DND-41 (cell line): Measurements from ENCODE around the gene SH3GLB2.
"Not testable (repeated sequence)": the region's sequence is repeated elsewhere in the genome, so short reads cannot be mapped to it uniquely, and the experiment has no call there.

Experiments
- ATAC-seq: fragments of 200-7000 bp; cut with Tn5 transposase; 3 replicates; pipeline ENCODE4 v1.9.1; 2021; ENCODE audit warnings: low read depth; ENCODE audit not compliant: insufficient read depth
- DNase-seq: peaks from one replicate; pipeline ENCODE4 v3.0.0-alpha.2; 2020
- H2AFZ ChIP-seq: 2 replicates; pipeline ENCODE4 v1.6.0; 2012; ENCODE audit warnings: low read depth, low read length
- H3K27ac ChIP-seq: 2 replicates; pipeline ENCODE4 v1.5.1; 2012; ENCODE audit warnings: low read length, inconsistent platforms
- H3K27me3 ChIP-seq: fragments of 200-600 bp; sonication (generic); 2 replicates; pipeline ENCODE4 v1.6.0; 2012; ENCODE audit warnings: low read length, mild to moderate bottlenecking, inconsistent platforms; ENCODE audit not compliant: insufficient read depth, poor library complexity
- H3K36me3 ChIP-seq: 2 replicates; pipeline ENCODE4 v1.5.1; 2012; ENCODE audit warnings: low read length, inconsistent platforms; ENCODE audit not compliant: insufficient read depth
- H3K4me1 ChIP-seq: 2 replicates; pipeline ENCODE4 v1.5.1; 2012; ENCODE audit warnings: mild to moderate bottlenecking, low read length; ENCODE audit not compliant: insufficient read depth
- H3K4me2 ChIP-seq: 2 replicates; pipeline ENCODE4 v1.6.0; 2012; ENCODE audit warnings: mild to moderate bottlenecking, moderate library complexity, low read length, inconsistent platforms; ENCODE audit not compliant: insufficient read depth
- H3K4me3 ChIP-seq, 2 experiments: fragments of 200-600 bp in 1 of 2; shearing (Covaris generic) in 1 of 2; 2 replicates each; pipeline ENCODE4 v1.5.1; 2012 to 2016; ENCODE audit warnings: inconsistent platforms in 2 of 2, low read length in 2 of 2, mild to moderate bottlenecking in 2 of 2, low read depth in 1 of 2, moderate library complexity in 1 of 2
- H3K79me2 ChIP-seq: 2 replicates; pipeline ENCODE4 v1.6.0; 2012; ENCODE audit warnings: low read length, inconsistent platforms; ENCODE audit not compliant: insufficient read depth
- H3K9ac ChIP-seq: 2 replicates; pipeline ENCODE4 v1.6.0; 2012; ENCODE audit warnings: low read depth, mild to moderate bottlenecking, inconsistent platforms, low read length, moderate library complexity
- H3K9me3 ChIP-seq: 2 replicates; pipeline ENCODE4 v1.5.1; 2012; ENCODE audit warnings: low read length, moderate library complexity, mild to moderate bottlenecking, inconsistent platforms; ENCODE audit not compliant: insufficient read depth, severe bottlenecking
- H4K20me1 ChIP-seq: 2 replicates; pipeline ENCODE4 v1.6.0; 2012; ENCODE audit warnings: low read length; ENCODE audit not compliant: insufficient read depth
- CTCF ChIP-seq: IDR thresholded peaks from 2 replicates; pipeline ENCODE4 v1.5.1; 2012; ENCODE audit warnings: borderline replicate concordance, low read length, moderate library complexity, mild to moderate bottlenecking; ENCODE audit not compliant: poor library complexity, severe bottlenecking; ENCODE audit errors: extremely low read depth
- EZH2 ChIP-seq: IDR thresholded peaks from 3 replicates; pipeline ENCODE4 v1.6.1; 2012; ENCODE audit warnings: borderline replicate concordance, low read depth, mild to moderate bottlenecking, moderate library complexity, low read length, inconsistent platforms; ENCODE audit not compliant: severe bottlenecking

The SH3GLB2 gene

DNA sequence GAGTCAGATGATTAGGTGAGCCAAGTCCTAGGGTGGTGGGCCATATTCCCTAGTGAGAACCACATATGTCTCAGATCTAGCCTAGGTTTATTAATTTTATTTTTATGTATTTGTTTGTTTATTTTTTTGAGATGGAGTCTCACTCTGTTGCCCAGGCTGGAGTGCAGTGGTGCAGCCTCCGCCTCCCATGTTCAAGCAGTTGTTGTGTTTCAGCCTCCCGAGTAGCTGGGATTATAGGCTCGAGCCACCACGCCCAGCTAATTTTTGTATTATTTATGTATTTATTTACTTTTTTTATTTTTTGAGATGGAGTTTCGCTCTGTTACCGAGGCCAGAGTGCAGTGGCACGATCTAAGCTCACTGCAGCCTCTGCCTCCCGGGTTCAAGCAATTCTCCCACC lies 44.6 kb downstream of the SH3GLB2 start:
- no peaks in the 10 kb centered on the region for H4K20me1 ChIP-seq
- H3K4me3 ChIP-seq = no peak overlapping the region
- H3K79me2 ChIP-seq = no peaks in the 10 kb centered on the region
- no peak overlapping the region for H3K9ac ChIP-seq
- DNase-seq = no peak
- ATAC-seq = no peak
- no peaks in the 10 kb centered on the region for H3K4me1 ChIP-seq
- no peaks in the 10 kb centered on the region for H3K27me3 ChIP-seq
- H3K9me3 ChIP-seq = no peaks in the 10 kb centered on the region
- no peak overlapping the region for H2AFZ ChIP-seq
- no peak overlapping the region for H3K4me2 ChIP-seq
- no peak for TF ChIP-seq CTCF
- TF ChIP-seq EZH2 = no peak
- H3K27ac ChIP-seq = no peak overlapping the region
- H3K36me3 ChIP-seq = peaks cover 87% of the 10 kb centered on the region

DNA sequence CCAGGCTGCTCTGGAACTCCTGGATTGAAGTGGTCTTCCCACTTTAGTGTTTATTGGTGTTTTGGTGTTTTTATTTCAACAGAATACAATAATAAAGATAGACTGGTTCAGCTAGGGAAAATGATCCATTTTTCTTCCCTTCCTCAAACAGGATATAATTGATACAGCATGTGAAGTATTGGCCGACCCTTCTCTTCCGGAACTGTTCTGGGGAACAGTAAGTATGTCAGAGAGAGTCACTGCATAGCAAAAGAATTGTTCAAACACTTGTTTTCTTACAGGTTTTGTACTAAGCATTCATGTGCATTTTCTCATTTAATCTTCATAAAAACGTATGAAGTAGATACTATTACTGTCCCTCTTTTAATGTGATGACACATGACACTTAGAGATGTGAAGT lies 49.0 kb downstream of the SH3GLB2 start:
- Histone ChIP-seq H3K4me1 (no peaks in the 10 kb centered on the region), H3K27me3 (no peaks in the 10 kb centered on the region), H3K79me2 (no peaks in the 10 kb centered on the region), H3K36me3 (peaks cover 81% of the 10 kb centered on the region), H3K9ac (no peak overlapping the region), H3K4me3 (no peak overlapping the region), H3K9me3 (no peaks in the 10 kb centered on the region), H2AFZ (no peak overlapping the region), H3K4me2 (no peak overlapping the region), H3K27ac (no peak overlapping the region), H4K20me1 (no peaks in the 10 kb centered on the region)
- ATAC-seq (no peak), DNase-seq (no peak)
- TF ChIP-seq EZH2 (no peak), CTCF (no peak)

GRCh38 chr9:128972956-128973355 lies 55.2 kb downstream of the SH3GLB2 start:
- Histone ChIP-seq H3K27me3 (no peaks in the 10 kb centered on the region), H3K9me3 (no peaks in the 10 kb centered on the region), H3K9ac (no peak overlapping the region), H4K20me1 (no peaks in the 10 kb centered on the region), H3K27ac (no peak overlapping the region), H3K4me2 (no peak overlapping the region), H3K4me3 (no peak overlapping the region), H3K36me3 (peaks cover 82% of the 10 kb centered on the region), H3K79me2 (no peaks in the 10 kb centered on the region), H2AFZ (no peak overlapping the region), H3K4me1 (no peaks in the 10 kb centered on the region)
- TF ChIP-seq EZH2 (no peak), CTCF (no peak)
- ATAC-seq = no peak
- no peak for DNase-seq

DNA sequence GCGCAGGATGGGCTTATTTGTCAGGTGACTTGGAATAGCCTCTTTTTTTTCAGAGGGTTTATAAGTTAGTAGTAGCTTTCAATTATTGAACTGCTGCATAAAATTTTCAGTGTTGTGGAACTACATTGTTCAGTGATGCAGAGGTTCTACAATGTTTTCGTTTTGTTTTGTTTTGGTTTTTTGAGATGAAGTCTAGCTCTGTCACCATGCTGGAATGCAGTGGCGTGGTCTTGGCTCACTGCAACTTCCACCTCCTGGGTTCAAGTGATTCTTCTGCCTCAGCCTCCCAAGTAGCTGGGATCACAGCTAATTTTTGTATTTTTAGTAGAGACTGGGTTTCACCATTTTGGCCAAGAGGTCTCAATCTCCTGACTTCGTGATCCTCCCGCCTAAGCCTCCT lies 58.6 kb downstream of the SH3GLB2 start:
- H3K36me3 ChIP-seq = peaks cover 67% of the 10 kb centered on the region
- H4K20me1 ChIP-seq = no peaks in the 10 kb centered on the region
- H3K27me3 ChIP-seq = no peaks in the 10 kb centered on the region
- DNase-seq (no peak), ATAC-seq (no peak)
- no peaks in the 10 kb centered on the region for H3K9me3 ChIP-seq
- no peaks in the 10 kb centered on the region for H3K79me2 ChIP-seq
- H3K4me3 ChIP-seq = no peak overlapping the region
- H3K9ac ChIP-seq = no peak overlapping the region
- H3K4me2 ChIP-seq = no peak overlapping the region
- no peak overlapping the region for H2AFZ ChIP-seq
- TF ChIP-seq CTCF (no peak), EZH2 (no peak)
- H3K4me1 ChIP-seq = no peaks in the 10 kb centered on the region
- no peak overlapping the region for H3K27ac ChIP-seq

DNA sequence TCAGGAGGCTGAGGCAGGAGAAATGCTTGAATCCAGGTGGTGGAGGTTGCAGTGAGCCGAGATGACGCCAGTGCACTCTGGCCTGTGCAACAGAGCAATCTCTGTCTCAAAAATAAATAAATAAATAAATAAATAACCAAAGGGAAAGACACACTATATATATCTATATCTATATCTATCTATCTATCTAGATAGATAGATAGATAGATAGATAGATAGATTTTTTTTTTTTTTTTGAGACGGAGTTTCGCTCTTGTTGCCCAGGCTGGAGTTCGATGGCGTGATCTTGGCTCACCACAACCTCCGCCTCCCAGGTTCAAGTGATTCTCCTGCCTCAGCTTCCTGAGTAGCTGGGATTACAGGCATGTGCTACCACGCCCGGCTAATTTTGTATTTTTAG lies 66.7 kb downstream of the SH3GLB2 start:
- not testable (repeated sequence) for H3K27me3 ChIP-seq, ATAC-seq, H2AFZ ChIP-seq, H3K4me1 ChIP-seq, H3K9me3 ChIP-seq, H3K4me3 ChIP-seq, H3K27ac ChIP-seq, H4K20me1 ChIP-seq, DNase-seq, H3K4me2 ChIP-seq, H3K79me2 ChIP-seq, H3K9ac ChIP-seq
- peaks cover 63% of the 10 kb centered on the region for H3K36me3 ChIP-seq
